ENCODE results near the gene WFIKKN1. TPM values are rescaled to one million over a fixed set of nuclear protein-coding genes. Genes with fewer than 3 reads are reported as not detected.

WFIKKN1 gene
- total and polyA plus RNA-seq, 2 of the 13 experiments (the other 11 are each of a cell fraction or from before 2014, with no cell fraction given): 1.7 to 4.9 TPM

DNA sequence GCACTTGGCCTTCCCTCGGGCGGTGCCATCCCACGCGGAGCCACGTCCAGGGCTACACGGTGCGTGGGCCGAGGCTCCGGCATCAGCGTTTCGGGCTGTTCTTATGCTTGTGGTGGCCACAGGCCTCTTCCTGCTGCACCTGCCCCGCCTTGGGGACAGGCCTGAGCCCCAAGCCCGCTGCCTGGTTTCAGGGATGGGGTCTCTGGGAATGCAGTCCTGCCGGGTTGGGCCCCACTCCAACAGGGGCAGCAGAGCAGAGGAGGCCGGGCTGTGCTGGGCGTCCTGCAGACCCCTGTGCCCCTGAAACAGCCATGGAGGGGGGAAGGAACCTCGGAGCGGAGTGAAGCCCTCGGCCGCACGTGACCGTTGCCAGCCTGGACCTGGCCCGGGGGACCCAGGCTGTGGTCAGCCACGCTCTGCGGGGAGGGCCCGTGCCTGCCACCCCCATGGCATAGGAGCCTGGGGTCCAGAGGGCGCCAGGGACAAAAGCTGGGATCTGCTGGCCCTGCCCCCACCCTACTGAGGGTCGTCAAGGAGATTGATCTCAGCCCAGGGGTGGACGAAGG lies 453 bp upstream of the WFIKKN1 start (continued):
- TF ChIP-seq, protein P1, sequence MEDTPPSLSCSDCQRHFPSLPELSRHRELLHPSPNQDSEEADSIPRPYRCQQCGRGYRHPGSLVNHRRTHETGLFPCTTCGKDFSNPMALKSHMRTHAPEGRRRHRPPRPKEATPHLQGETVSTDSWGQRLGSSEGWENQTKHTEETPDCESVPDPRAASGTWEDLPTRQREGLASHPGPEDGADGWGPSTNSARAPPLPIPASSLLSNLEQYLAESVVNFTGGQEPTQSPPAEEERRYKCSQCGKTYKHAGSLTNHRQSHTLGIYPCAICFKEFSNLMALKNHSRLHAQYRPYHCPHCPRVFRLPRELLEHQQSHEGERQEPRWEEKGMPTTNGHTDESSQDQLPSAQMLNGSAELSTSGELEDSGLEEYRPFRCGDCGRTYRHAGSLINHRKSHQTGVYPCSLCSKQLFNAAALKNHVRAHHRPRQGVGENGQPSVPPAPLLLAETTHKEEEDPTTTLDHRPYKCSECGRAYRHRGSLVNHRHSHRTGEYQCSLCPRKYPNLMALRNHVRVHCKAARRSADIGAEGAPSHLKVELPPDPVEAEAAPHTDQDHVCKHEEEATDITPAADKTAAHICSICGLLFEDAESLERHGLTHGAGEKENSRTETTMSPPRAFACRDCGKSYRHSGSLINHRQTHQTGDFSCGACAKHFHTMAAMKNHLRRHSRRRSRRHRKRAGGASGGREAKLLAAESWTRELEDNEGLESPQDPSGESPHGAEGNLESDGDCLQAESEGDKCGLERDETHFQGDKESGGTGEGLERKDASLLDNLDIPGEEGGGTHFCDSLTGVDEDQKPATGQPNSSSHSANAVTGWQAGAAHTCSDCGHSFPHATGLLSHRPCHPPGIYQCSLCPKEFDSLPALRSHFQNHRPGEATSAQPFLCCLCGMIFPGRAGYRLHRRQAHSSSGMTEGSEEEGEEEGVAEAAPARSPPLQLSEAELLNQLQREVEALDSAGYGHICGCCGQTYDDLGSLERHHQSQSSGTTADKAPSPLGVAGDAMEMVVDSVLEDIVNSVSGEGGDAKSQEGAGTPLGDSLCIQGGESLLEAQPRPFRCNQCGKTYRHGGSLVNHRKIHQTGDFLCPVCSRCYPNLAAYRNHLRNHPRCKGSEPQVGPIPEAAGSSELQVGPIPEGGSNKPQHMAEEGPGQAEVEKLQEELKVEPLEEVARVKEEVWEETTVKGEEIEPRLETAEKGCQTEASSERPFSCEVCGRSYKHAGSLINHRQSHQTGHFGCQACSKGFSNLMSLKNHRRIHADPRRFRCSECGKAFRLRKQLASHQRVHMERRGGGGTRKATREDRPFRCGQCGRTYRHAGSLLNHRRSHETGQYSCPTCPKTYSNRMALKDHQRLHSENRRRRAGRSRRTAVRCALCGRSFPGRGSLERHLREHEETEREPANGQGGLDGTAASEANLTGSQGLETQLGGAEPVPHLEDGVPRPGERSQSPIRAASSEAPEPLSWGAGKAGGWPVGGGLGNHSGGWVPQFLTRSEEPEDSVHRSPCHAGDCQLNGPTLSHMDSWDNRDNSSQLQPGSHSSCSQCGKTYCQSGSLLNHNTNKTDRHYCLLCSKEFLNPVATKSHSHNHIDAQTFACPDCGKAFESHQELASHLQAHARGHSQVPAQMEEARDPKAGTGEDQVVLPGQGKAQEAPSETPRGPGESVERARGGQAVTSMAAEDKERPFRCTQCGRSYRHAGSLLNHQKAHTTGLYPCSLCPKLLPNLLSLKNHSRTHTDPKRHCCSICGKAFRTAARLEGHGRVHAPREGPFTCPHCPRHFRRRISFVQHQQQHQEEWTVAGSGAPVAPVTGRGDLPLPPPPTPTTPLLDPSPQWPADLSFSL (CRISPR knock-in tag; IDR thresholded peaks at IDR 0.05): no peak
- TF ChIP-seq, protein P2, sequence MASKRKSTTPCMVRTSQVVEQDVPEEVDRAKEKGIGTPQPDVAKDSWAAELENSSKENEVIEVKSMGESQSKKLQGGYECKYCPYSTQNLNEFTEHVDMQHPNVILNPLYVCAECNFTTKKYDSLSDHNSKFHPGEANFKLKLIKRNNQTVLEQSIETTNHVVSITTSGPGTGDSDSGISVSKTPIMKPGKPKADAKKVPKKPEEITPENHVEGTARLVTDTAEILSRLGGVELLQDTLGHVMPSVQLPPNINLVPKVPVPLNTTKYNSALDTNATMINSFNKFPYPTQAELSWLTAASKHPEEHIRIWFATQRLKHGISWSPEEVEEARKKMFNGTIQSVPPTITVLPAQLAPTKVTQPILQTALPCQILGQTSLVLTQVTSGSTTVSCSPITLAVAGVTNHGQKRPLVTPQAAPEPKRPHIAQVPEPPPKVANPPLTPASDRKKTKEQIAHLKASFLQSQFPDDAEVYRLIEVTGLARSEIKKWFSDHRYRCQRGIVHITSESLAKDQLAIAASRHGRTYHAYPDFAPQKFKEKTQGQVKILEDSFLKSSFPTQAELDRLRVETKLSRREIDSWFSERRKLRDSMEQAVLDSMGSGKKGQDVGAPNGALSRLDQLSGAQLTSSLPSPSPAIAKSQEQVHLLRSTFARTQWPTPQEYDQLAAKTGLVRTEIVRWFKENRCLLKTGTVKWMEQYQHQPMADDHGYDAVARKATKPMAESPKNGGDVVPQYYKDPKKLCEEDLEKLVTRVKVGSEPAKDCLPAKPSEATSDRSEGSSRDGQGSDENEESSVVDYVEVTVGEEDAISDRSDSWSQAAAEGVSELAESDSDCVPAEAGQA (IDR thresholded peaks at IDR 0.05; ENCODE audit: low read depth): no peak; the same call in 1 of the 2 replicates
- TF ChIP-seq, protein P2 (CRISPR knock-in tag; IDR thresholded peaks at IDR 0.05; ENCODE audit: borderline replicate concordance): 0 out of 2 replicates have a peak, but pooled peaks have one; percentile 28
- TF ChIP-seq, protein P3, sequence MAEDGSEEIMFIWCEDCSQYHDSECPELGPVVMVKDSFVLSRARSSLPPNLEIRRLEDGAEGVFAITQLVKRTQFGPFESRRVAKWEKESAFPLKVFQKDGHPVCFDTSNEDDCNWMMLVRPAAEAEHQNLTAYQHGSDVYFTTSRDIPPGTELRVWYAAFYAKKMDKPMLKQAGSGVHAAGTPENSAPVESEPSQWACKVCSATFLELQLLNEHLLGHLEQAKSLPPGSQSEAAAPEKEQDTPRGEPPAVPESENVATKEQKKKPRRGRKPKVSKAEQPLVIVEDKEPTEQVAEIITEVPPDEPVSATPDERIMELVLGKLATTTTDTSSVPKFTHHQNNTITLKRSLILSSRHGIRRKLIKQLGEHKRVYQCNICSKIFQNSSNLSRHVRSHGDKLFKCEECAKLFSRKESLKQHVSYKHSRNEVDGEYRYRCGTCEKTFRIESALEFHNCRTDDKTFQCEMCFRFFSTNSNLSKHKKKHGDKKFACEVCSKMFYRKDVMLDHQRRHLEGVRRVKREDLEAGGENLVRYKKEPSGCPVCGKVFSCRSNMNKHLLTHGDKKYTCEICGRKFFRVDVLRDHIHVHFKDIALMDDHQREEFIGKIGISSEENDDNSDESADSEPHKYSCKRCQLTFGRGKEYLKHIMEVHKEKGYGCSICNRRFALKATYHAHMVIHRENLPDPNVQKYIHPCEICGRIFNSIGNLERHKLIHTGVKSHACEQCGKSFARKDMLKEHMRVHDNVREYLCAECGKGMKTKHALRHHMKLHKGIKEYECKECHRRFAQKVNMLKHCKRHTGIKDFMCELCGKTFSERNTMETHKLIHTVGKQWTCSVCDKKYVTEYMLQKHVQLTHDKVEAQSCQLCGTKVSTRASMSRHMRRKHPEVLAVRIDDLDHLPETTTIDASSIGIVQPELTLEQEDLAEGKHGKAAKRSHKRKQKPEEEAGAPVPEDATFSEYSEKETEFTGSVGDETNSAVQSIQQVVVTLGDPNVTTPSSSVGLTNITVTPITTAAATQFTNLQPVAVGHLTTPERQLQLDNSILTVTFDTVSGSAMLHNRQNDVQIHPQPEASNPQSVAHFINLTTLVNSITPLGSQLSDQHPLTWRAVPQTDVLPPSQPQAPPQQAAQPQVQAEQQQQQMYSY (CRISPR knock-in tag; IDR thresholded peaks at IDR 0.05): no peak
- TF ChIP-seq, protein P4, sequence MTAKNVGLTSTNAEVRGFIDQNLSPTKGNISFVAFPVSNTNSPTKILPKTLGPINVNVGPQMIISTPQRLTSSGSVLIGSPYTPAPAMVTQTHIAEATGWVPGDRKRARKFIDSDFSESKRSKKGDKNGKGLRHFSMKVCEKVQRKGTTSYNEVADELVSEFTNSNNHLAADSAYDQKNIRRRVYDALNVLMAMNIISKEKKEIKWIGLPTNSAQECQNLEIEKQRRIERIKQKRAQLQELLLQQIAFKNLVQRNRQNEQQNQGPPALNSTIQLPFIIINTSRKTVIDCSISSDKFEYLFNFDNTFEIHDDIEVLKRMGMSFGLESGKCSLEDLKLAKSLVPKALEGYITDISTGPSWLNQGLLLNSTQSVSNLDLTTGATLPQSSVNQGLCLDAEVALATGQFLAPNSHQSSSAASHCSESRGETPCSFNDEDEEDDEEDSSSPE (CRISPR knock-in tag; IDR thresholded peaks at IDR 0.05): no peak
- no peak for TF ChIP-seq ZNF501 (CRISPR knock-in tag; IDR thresholded peaks at IDR 0.05)
- TF ChIP-seq RARA (CRISPR knock-in tag; IDR thresholded peaks at IDR 0.05): no peak
- TF ChIP-seq, protein P5, sequence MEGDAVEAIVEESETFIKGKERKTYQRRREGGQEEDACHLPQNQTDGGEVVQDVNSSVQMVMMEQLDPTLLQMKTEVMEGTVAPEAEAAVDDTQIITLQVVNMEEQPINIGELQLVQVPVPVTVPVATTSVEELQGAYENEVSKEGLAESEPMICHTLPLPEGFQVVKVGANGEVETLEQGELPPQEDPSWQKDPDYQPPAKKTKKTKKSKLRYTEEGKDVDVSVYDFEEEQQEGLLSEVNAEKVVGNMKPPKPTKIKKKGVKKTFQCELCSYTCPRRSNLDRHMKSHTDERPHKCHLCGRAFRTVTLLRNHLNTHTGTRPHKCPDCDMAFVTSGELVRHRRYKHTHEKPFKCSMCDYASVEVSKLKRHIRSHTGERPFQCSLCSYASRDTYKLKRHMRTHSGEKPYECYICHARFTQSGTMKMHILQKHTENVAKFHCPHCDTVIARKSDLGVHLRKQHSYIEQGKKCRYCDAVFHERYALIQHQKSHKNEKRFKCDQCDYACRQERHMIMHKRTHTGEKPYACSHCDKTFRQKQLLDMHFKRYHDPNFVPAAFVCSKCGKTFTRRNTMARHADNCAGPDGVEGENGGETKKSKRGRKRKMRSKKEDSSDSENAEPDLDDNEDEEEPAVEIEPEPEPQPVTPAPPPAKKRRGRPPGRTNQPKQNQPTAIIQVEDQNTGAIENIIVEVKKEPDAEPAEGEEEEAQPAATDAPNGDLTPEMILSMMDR (CRISPR knock-in tag; IDR thresholded peaks at IDR 0.05): no peak
